GM12873 (cell line): ENCODE data around the gene ME3.
A peak's percentile ranks its signal among the peaks of the same experiment; 100 is the strongest.

Experiments used
- TF ChIP-seq, protein P1 (sequence below): IDR thresholded peaks from 2 replicates; pipeline ENCODE4 v1.5.1; 2012; ENCODE audit warnings: low read depth, mild to moderate bottlenecking, moderate library complexity, low read length, control low read depth; ENCODE audit not compliant: insufficient read depth; ENCODE audit errors: missing control alignments

ME3 gene

DNA sequence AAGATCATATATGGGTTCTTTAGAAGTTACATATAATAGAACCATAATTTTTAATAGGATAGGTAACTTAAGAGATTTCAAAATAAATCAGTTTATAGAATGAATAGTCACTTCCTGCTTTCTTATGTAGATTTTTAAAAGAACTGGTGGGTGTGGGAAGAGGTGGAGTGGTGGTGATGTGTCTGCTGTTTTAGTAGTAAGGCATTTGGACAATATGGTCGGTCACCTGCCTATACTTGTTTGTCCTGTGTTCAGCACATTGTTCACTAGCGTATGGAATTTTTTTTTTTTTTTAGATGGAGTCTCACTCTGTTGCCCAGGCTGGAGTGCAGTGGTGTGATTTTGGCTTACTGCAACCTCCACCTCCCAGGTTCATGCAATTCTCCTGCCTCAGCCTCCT lies 258.4 kb downstream of the ME3 start:
- TF ChIP-seq, protein P1, sequence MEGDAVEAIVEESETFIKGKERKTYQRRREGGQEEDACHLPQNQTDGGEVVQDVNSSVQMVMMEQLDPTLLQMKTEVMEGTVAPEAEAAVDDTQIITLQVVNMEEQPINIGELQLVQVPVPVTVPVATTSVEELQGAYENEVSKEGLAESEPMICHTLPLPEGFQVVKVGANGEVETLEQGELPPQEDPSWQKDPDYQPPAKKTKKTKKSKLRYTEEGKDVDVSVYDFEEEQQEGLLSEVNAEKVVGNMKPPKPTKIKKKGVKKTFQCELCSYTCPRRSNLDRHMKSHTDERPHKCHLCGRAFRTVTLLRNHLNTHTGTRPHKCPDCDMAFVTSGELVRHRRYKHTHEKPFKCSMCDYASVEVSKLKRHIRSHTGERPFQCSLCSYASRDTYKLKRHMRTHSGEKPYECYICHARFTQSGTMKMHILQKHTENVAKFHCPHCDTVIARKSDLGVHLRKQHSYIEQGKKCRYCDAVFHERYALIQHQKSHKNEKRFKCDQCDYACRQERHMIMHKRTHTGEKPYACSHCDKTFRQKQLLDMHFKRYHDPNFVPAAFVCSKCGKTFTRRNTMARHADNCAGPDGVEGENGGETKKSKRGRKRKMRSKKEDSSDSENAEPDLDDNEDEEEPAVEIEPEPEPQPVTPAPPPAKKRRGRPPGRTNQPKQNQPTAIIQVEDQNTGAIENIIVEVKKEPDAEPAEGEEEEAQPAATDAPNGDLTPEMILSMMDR, result no peak

DNA sequence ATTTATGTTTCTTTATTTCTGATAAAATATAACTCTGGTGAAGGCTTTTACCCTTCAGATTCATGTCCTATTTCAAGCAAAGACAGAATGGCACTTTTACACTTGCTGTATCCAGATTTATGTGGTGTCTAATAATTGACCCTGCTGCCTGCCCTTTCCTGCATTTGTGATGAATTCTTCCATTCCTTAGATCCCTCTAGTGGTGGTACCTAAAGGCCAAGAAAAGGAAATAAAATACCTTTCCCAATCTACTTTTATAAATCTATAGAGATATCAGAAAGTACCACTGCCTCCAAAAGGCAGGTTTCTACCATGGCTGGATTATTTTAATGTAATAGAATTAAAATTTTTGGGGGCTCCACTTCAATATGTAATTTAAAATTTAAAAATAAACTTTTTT lies 263.6 kb downstream of the ME3 start:
- TF ChIP-seq, protein P1, result peak; percentile 3

DNA sequence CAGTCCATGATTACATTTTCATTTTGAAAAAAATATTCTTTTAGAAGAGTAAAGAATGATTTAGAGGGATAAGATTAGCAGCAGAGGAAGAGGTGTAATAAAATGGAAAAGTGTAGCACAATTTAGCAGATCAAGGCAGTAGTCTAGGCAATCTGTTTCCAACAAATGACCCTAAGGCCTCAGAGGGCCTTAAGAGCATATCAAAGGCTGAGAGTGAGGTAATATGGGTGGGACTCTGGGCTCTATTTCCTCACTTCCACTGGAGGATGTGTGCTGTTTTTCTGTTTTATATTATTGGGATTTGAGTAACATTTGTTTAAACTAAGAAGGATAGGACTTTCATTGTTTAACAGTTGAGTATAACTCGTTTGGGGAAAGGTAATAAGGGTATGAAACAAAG lies 269.0 kb downstream of the ME3 start:
- TF ChIP-seq, protein P1, result no peak

DNA sequence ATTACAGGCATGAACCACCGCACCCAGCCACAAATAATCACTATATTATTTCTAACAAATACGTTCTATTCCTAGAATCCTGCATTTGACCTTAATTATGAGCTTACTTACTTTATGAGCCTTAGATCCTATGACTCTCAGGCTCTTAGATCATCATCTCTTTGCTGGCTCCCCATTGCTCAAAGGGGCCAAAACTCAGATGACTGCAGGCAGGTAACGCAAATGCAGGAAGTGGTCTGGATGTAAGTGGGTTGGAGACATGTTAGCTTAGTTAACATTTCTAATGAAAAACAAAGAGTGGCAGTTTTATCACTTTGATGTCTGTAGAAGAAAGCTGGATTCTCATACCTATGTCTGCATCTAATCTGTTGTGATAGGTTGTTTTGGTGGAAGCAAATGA lies 274.3 kb downstream of the ME3 start:
- TF ChIP-seq, protein P1, result no peak

DNA sequence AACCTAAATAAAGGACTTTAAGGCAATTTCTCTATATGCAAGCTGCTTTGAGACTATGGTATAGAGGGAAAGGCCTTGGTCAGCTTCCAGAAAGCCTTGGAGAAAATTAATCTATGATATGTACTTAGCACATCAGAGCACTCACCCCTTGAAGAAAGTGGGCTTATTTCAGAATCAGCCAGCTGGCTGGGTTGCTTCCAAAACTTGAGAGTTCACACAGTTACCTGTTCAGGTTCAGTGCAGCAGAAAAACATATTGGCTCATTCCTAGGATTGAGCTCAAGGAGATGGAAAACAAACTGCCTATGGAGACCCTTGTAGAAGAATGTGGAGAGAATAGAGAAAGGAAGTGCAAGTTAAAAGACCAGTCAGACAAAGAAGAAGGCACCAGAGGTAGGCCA lies 275.1 kb downstream of the ME3 start:
- TF ChIP-seq, protein P1, result no peak

DNA sequence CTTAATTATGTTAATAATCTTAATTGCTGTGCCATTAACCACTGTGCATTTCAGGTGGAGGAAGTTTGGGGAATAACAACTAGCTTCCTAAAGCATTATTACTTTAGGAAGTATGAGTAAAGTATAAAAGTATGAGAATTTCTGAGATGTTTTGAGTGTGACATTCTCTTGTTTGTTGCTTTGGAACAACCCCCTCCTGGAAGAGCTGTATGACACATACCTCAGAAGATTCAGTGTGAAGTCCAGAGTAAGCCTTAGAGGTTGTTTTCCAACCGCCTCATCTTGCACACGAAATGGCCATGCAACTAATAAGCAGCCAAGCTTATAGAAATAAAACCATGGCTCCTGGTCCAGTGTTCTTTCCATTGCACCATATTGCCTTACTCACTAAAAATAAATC lies 276.0 kb downstream of the ME3 start:
- TF ChIP-seq, protein P1, result no peak

DNA sequence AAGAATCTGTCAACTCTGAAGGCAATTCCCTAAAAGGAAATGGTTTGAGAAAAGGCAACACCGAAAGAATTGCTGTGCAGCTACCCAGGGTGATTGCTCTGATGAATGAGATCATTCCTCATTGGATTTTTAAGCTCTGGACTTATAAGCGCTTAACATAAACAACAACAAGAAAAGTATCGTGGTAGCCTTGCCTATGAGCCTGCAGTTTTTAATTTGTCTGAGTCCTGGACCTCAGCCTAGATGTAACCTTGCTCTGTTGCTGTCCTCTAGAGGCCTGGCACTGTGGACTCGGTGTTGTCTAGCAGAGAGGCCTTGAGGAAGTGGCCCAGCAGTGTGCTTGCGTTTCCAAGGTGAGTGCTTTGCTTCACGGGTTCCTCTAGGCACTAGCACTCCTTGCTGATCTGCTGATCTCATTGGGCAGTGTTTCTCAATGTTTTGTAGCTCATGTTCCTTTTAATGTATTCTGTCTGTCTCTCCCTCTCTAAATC lies 277.3 kb downstream of the ME3 start:
- TF ChIP-seq, protein P1, result no peak
